Activated B cell treated with CpG ODN at 0.5 μM for 24 hours (primary cell): ENCODE data around the gene CYGB. TPM values are rescaled to one million over a fixed set of nuclear protein-coding genes. Genes with fewer than 3 reads are reported as not detected.
"Not testable (repeated sequence)": the region's sequence is repeated elsewhere in the genome, so short reads cannot be mapped to it uniquely, and the experiment has no call there.

Source experiments
- ATAC-seq: fragments of 200-7000 bp; cut with Tn5 transposase; one replicate; pipeline ENCODE4 v1.10.0; 2021; ENCODE audit warnings: low read depth, mild to moderate bottlenecking, moderate library complexity
- CTCF ChIA-PET: fragments of 350-600 bp; sonication (Branson Sonifier 250); formaldehyde crosslinking; loops from one replicate; lab custom pipeline; 2021; ENCODE audit warnings: antibody characterized with exemption; lab: Charles Lee
- POLR2A ChIA-PET: fragments of 350-600 bp; sonication (Branson Sonifier 250); formaldehyde crosslinking; loops from one replicate; lab custom pipeline; 2021; ENCODE audit warnings: antibody characterized with exemption; lab: Charles Lee
- DNase-seq: peaks from one replicate; pipeline ENCODE4 v3.0.0; 2022
- H3K27ac Mint-ChIP-seq: one replicate; pipeline ENCODE4 v1.8.0; 2020; ENCODE audit warnings: mixed read lengths
- H3K27me3 Mint-ChIP-seq: one replicate; pipeline ENCODE4 v1.8.0; 2021; ENCODE audit warnings: mixed read lengths
- H3K36me3 Mint-ChIP-seq: one replicate; pipeline ENCODE4 v1.8.0; 2021; ENCODE audit warnings: low read depth, mixed read lengths
- H3K4me1 Mint-ChIP-seq: one replicate; pipeline ENCODE4 v1.8.0; 2021; ENCODE audit warnings: mixed read lengths
- H3K4me3 Mint-ChIP-seq: one replicate; pipeline ENCODE4 v1.8.0; 2020; ENCODE audit warnings: mild to moderate bottlenecking, mixed read lengths
- H3K9me3 Mint-ChIP-seq: one replicate; pipeline ENCODE4 v1.8.0; 2020; ENCODE audit warnings: mixed read lengths
- CTCF ChIP-seq: fragments of 200-600 bp; IDR thresholded peaks from one replicate; pipeline ENCODE4 v1.8.0; 2022; ENCODE audit warnings: antibody characterized with exemption, mild to moderate bottlenecking
- intact Hi-C: fragments of 100-400 bp; cut with micrococcal nuclease; formaldehyde crosslinking; loops from one replicate; pipeline ENCODE4 v1.15.1; 2024
- total RNA-seq: library from RNA; stranded (reverse); gene quantifications from 2 replicates; pipeline ENCODE4 v1.2.3, GENCODE V29; 2022

Gene CYGB
- total RNA-seq, 1 donor from 2014 or later = 0.49 TPM

- no peak for DNase-seq
- CTCF ChIA-PET = interaction anchor here (0.7 to 1.2 kb wide), 5 partner anchors 10 to 115 kb away, joined by 3 to 6 read pairs (median 3); no protein-coding TSS in a partner anchor
- Mint-ChIP-seq H3K36me3 (no peaks in the 10 kb centered on the region), H3K4me1 (peaks cover 23% of the 10 kb centered on the region), H3K4me3 (no peak overlapping the region), H3K9me3 (no peaks in the 10 kb centered on the region), H3K27ac (peak overlapping the region; percentile 47), H3K27me3 (peaks cover 4% of the 10 kb centered on the region)
- no peak for TF ChIP-seq CTCF
- POLR2A ChIA-PET = interaction anchor here (0.6 to 0.7 kb wide), 2 partner anchors 78 to 216 kb away, joined by 3 to 4 read pairs; no protein-coding TSS in a partner anchor
- ATAC-seq = no peak
- intact Hi-C loops = loop anchor here (10.0 kb wide), 1 partner anchor 408 kb away; the partner anchor contains the start of gene EXOC7
These were observed 24.9 kb downstream of the CYGB start for GRCh38 chr17:76512366-76513305.

GRCh38 chr17:76511668-76512365 is 25.7 kb downstream of the CYGB start:
- peaks cover 4% of the 10 kb centered on the region for H3K27me3 Mint-ChIP-seq
- no peak for DNase-seq
- TF ChIP-seq CTCF = no peak
- no peaks in the 10 kb centered on the region for H3K36me3 Mint-ChIP-seq
- no peak for ATAC-seq
- H3K4me3 Mint-ChIP-seq = no peak overlapping the region
- POLR2A ChIA-PET = interaction anchor here (0.7 kb wide), 1 partner anchor 217 kb away, joined by 4 read pairs; no protein-coding TSS in a partner anchor
- H3K27ac Mint-ChIP-seq = no peak overlapping the region
- CTCF ChIA-PET = interaction anchor here (0.7 to 1.0 kb wide), 4 partner anchors 9 to 103 kb away, joined by 3 read pairs; no protein-coding TSS in a partner anchor
- H3K4me1 Mint-ChIP-seq = peaks cover 24% of the 10 kb centered on the region
- H3K9me3 Mint-ChIP-seq = no peaks in the 10 kb centered on the region
- intact Hi-C loops = loop anchor here (10.0 kb wide), 1 partner anchor 407 kb away; the partner anchor contains the start of gene EXOC7

DNA sequence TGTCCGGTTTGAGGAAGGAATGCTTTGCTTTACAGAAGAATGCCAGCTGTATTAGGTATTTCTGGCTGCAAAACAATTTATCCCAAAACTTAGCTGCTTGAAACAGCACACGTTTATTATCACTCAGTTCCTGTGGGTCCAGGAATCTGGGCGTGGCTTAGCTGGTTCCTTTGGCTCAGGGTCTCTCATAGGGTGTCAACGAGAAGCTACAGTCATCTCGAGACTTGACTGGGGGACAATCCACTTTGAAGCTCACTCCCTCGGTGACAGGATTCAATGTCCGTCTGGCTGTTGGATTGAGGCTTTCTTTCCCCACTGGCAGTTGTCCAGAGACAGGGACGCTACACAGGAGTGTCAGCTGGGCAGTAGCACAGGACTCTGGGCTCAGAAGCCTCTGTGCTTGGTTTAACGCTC is 26.7 kb downstream of the CYGB start:
- ATAC-seq (no peak), DNase-seq (no peak)
- no peak for TF ChIP-seq CTCF
- no peak overlapping the region for H3K27ac Mint-ChIP-seq
- H3K4me3 Mint-ChIP-seq = no peak overlapping the region
- ChIA-PET POLR2A (interaction anchor here (0.7 kb wide), 2 partner anchors 14 to 100 kb away, joined by 3 read pairs; no protein-coding TSS in a partner anchor), CTCF (interaction anchor here (0.6 kb wide), 2 partner anchors 45 to 50 kb away, joined by 3 read pairs; no protein-coding TSS in a partner anchor)
- intact Hi-C loops = loop anchor here (10.0 kb wide), 1 partner anchor 406 kb away; the partner anchor contains the start of gene EXOC7
- H3K36me3 Mint-ChIP-seq = no peaks in the 10 kb centered on the region
- H3K27me3 Mint-ChIP-seq = peaks cover 4% of the 10 kb centered on the region
- peaks cover 26% of the 10 kb centered on the region for H3K4me1 Mint-ChIP-seq
- H3K9me3 Mint-ChIP-seq = no peaks in the 10 kb centered on the region

- H3K27ac Mint-ChIP-seq = not testable (repeated sequence)
These were observed 28.9 kb downstream of the CYGB start for GRCh38 chr17:76508472-76509063.

More at GRCh38 chr17:76508472-76509063, 28.9 kb downstream of the CYGB start:
- H3K27me3 Mint-ChIP-seq, H3K36me3 Mint-ChIP-seq, H3K9me3 Mint-ChIP-seq, DNase-seq, ATAC-seq, H3K4me3 Mint-ChIP-seq: not testable (repeated sequence)
- ChIA-PET CTCF (interaction anchor here (2.0 to 11.4 kb wide), 4 partner anchors 43 to 155 kb away, joined by 4 to 129 read pairs (median 24); partner anchors contain the start of genes AANAT and PRPSAP1), POLR2A (interaction anchor here (0.7 to 21.4 kb wide), 3 partner anchors 26 to 54 kb away, joined by 3 to 769 read pairs (median 4); no protein-coding TSS in a partner anchor)
- peaks cover 12% of the 10 kb centered on the region for H3K4me1 Mint-ChIP-seq
- intact Hi-C loops = loop anchor here (5.0 kb wide), 1 partner anchor 841 kb away; the partner anchor contains the start of genes RECQL5 and SAP30BP
